ENCODE measurements around the gene UBA52. TPM values are rescaled to one million over a fixed set of nuclear protein-coding genes. Genes with fewer than 3 reads are reported as not detected.

The UBA52 gene
- total and polyA plus RNA-seq, 2 of the 13 experiments (the other 11 are each of a cell fraction or from before 2014, with no cell fraction given), result 959 to 1,782 TPM

- no peaks in the 10 kb centered on the region; a peak in 1 of 5 replicates for H3K36me3 ChIP-seq (replicated peaks in 1 of 2; ENCODE audit: control insufficient read depth in 1 of 2, insufficient read depth in 2 of 2, low read length in 2 of 2)
- FAIRE-seq (no peak), ATAC-seq (no peak), DNase-seq (ENCODE audit: low spot score) (no peak)
- peak overlapping the region; percentile 67 to 82 (median 73) for H3K4me3 ChIP-seq (replicated peaks in 1 of 3; ENCODE audit: insufficient read depth in 1 of 3, low read depth in 2 of 3, low read length in 3 of 3)
- intact Hi-C loops (cut with micrococcal nuclease; ENCODE audit: unreplicated experiment), result no loop called here
- in situ Hi-C loops (cut with HindIII; ENCODE audit: extremely low pct_ligation_motif_present, low pct_unique_long_range_greater_than_20kb), result no loop called here
- H2AFZ ChIP-seq (ENCODE audit: low read length), result no peak overlapping the region
- TSS peak; percentile 61 for BruUV-seq (replicated peaks)
- peak overlapping the region; percentile 90 for H3K4me2 ChIP-seq (ENCODE audit: low read depth, low read length)
- 2% methylated on average over 20 of the region's 68 CpGs for WGBS (ENCODE audit: low lambda C conversion rate)
- H3K9me3 ChIP-seq (ENCODE audit: low read length), result no peaks in the 10 kb centered on the region
- H3K79me2 ChIP-seq (ENCODE audit: insufficient read depth, low read length), result peaks cover 26% of the 10 kb centered on the region
- ChIA-PET POLR2A (interaction anchor here (1.0 to 1.2 kb wide), 2 partner anchors 15 to 18 kb away, joined by 3 to 4 read pairs; no protein-coding TSS in a partner anchor), CTCF (ENCODE audit: low intra/inter-chr PET ratio, low total read pairs) (no interaction called here)
- H4K20me1 ChIP-seq (ENCODE audit: insufficient read depth, low read length), result peaks cover 20% of the 10 kb centered on the region; the same call in 1 of the 2 replicates
- no peak overlapping the region for H3K27ac ChIP-seq (ENCODE audit: extremely low read length, insufficient read depth, low read length)
- H3K4me1 ChIP-seq (ENCODE audit: insufficient read depth, low read length), result peaks cover 69% of the 10 kb centered on the region
- H3K9ac ChIP-seq (ENCODE audit: insufficient read depth, low read depth, low read length), result peak overlapping the region; percentile 62
- H3K27me3 ChIP-seq (ENCODE audit: control insufficient read depth in 1 of 2, insufficient read depth in 2 of 2, low read length in 2 of 2), result peaks cover 0 to 6% of the 10 kb centered on the region in 2 experiments; a peak in 2 of 5 replicates
- TF ChIP-seq SRSF1 (optimal IDR thresholded peaks at IDR 0.05; ENCODE audit: low read depth, low read length) (no peak), ZNF747 (CRISPR knock-in tag; IDR thresholded peaks at IDR 0.05; ENCODE audit: borderline replicate concordance) (peak; percentile 23; the same call in 1 of the 2 replicates), ZNF646 (CRISPR knock-in tag; IDR thresholded peaks at IDR 0.05) (0 out of 2 replicates have a peak, but pooled peaks have one; percentile 28), ZFAT (CRISPR knock-in tag; conservative IDR thresholded peaks at IDR 0.05) (no peak), ZFP41 (CRISPR knock-in tag; IDR thresholded peaks at IDR 0.05; ENCODE audit: borderline replicate concordance) (no peak), GATAD2A (CRISPR knock-in tag; IDR thresholded peaks at IDR 0.05) (no peak), ZNF614 (CRISPR knock-in tag; IDR thresholded peaks at IDR 0.05; ENCODE audit: borderline replicate concordance) (no peak), TFDP2 (CRISPR knock-in tag; IDR thresholded peaks at IDR 0.05) (no peak), HNRNPLL (IDR thresholded peaks at IDR 0.05; ENCODE audit: low read depth, low read length, poor library complexity, severe bottlenecking) (peak; percentile 69), ZNF17 (CRISPR knock-in tag; IDR thresholded peaks at IDR 0.05) (no peak), MAZ (IDR thresholded peaks at IDR 0.05; ENCODE audit: borderline replicate concordance, low read depth, low read length) (no peak), MAZ (CRISPR knock-in tag; IDR thresholded peaks at IDR 0.05; ENCODE audit: low read depth) (0 out of 2 replicates have a peak, but pooled peaks have one; percentile 9), HMG20A (CRISPR knock-in tag; IDR thresholded peaks at IDR 0.05; ENCODE audit: borderline replicate concordance) (no peak), CREBL2 (CRISPR knock-in tag; IDR thresholded peaks at IDR 0.05; ENCODE audit: borderline replicate concordance) (no peak)
Observed at GRCh38 chr19:18607226-18608101, 35.8 kb downstream of the UBA52 start.
